ENCODE data around the gene SLC4A4. TPM values are rescaled to one million over a fixed set of nuclear protein-coding genes. Genes with fewer than 3 reads are reported as not detected.

The SLC4A4 gene
- total RNA-seq, 1 donor from 2014 or later: not detected

DNA sequence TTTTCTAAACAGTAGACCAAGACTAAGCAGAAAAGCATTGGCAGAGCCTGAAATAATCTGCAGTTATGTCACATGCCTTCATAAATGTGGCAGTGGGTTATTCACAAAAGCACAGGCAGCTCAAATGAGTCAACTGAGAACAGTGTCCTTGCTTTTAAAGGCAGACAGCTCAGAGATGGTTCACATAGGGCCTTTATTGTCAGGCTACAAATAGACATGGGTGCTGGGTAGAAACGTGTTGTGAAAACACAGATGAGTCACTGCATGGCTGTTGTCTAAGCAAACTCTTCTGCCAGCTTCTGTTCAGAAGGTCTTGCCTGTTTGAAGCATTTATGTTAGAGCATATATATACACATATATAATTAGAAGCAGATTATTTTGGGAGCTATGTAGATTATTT, 118.0 kb downstream of the SLC4A4 start:
- TF ChIP-seq, protein P1, sequence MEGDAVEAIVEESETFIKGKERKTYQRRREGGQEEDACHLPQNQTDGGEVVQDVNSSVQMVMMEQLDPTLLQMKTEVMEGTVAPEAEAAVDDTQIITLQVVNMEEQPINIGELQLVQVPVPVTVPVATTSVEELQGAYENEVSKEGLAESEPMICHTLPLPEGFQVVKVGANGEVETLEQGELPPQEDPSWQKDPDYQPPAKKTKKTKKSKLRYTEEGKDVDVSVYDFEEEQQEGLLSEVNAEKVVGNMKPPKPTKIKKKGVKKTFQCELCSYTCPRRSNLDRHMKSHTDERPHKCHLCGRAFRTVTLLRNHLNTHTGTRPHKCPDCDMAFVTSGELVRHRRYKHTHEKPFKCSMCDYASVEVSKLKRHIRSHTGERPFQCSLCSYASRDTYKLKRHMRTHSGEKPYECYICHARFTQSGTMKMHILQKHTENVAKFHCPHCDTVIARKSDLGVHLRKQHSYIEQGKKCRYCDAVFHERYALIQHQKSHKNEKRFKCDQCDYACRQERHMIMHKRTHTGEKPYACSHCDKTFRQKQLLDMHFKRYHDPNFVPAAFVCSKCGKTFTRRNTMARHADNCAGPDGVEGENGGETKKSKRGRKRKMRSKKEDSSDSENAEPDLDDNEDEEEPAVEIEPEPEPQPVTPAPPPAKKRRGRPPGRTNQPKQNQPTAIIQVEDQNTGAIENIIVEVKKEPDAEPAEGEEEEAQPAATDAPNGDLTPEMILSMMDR (IDR thresholded peaks at IDR 0.05): no peak
- Mint-ChIP-seq H3K9me3 (no peaks in the 10 kb centered on the region), H3K4me3 (no peak overlapping the region), H3K4me1 (no peaks in the 10 kb centered on the region), H3K27me3 (no peaks in the 10 kb centered on the region), H3K36me3 (ENCODE audit: low read depth) (no peaks in the 10 kb centered on the region), H3K27ac (no peak overlapping the region)
- POLR2A ChIA-PET: no interaction called here
- CTCF ChIA-PET: no interaction called here
- DNase-seq: no peak
- ATAC-seq (ENCODE audit: low read depth): no peak
- intact Hi-C loops (cut with micrococcal nuclease): no loop called here

DNA sequence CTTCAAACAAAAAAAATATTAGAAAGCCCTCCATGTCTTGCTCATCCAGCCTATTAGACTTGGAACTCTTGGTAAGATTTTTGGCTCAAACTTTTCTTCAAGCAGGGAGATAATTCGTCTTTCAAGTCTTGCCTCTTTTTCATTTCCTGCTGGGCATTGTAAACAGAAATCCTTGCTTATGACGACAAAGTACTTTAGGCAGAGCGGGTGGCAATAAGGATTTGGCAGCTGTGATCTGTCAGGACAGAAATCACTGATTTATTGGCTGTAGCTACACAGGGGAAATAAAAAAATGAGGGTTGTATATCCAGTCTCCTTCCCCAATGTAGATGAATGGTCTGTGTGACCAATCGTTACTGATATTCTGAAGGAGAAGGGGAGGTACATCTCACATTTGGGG, 121.6 kb downstream of the SLC4A4 start:
- no peak overlapping the region for H3K27ac Mint-ChIP-seq
- H3K36me3 Mint-ChIP-seq (ENCODE audit: low read depth): no peaks in the 10 kb centered on the region
- intact Hi-C loops (cut with micrococcal nuclease): no loop called here
- no peaks in the 10 kb centered on the region for H3K27me3 Mint-ChIP-seq
- ATAC-seq (ENCODE audit: low read depth) (no peak), DNase-seq (no peak)
- no peak overlapping the region for H3K4me3 Mint-ChIP-seq
- H3K9me3 Mint-ChIP-seq: no peaks in the 10 kb centered on the region
- TF ChIP-seq, protein P1 (IDR thresholded peaks at IDR 0.05): no peak
- ChIA-PET POLR2A (no interaction called here), CTCF (no interaction called here)
- no peaks in the 10 kb centered on the region for H3K4me1 Mint-ChIP-seq

DNA sequence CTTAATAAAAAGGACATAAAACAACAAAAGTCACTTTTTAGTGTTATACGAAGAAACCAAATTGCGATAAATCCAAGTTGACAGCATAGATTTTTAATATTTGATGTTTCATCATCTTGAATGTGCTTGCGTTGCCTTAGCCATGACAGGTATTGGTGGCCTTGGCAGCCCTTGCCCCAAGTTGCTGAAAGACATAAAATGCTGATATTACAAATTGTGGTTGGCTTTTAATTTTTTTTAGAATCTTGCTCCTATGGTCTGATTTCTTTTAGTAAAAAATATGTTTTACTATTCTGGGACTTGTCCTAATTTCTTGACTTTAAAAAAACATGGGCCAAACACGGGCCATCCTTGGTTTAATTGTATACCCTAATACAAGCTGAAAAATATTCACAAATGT, 122.6 kb downstream of the SLC4A4 start:
- Mint-ChIP-seq H3K4me1 (no peaks in the 10 kb centered on the region), H3K4me3 (no peak overlapping the region), H3K27ac (no peak overlapping the region), H3K9me3 (no peaks in the 10 kb centered on the region), H3K27me3 (no peaks in the 10 kb centered on the region), H3K36me3 (ENCODE audit: low read depth) (no peaks in the 10 kb centered on the region)
- CTCF ChIA-PET: no interaction called here
- intact Hi-C loops (cut with micrococcal nuclease): no loop called here
- TF ChIP-seq, protein P1 (IDR thresholded peaks at IDR 0.05): no peak
- ATAC-seq (ENCODE audit: low read depth) (no peak), DNase-seq (no peak)
- POLR2A ChIA-PET: no interaction called here

DNA sequence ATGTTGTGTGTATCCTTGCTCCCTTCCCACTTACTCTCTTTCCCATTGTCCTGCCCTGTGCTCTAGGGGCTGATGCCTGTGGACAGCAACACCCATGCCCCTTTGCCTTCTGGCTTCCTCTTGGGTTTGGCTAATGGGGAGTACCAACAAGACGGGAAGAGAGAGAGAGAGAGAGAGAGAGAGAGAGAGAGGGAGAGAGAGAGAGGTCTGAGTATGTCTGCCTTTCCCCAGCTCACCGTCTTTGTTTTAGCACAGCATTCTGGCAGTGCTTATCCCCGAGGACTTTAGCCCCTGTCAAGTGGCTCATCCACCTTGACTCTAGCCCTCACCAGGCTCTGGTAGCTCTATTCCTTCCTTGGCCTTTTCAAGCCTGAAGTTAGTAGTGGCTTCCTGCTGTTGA, 128.0 kb downstream of the SLC4A4 start:
- intact Hi-C loops (cut with micrococcal nuclease): no loop called here
- Mint-ChIP-seq H3K27me3 (no peaks in the 10 kb centered on the region), H3K4me1 (no peaks in the 10 kb centered on the region), H3K36me3 (ENCODE audit: low read depth) (no peaks in the 10 kb centered on the region), H3K27ac (no peak overlapping the region), H3K9me3 (no peaks in the 10 kb centered on the region), H3K4me3 (no peak overlapping the region)
- TF ChIP-seq, protein P1 (IDR thresholded peaks at IDR 0.05): no peak
- CTCF ChIA-PET: no interaction called here
- no peak for ATAC-seq (ENCODE audit: low read depth)
- DNase-seq: no peak
- POLR2A ChIA-PET: no interaction called here

DNA sequence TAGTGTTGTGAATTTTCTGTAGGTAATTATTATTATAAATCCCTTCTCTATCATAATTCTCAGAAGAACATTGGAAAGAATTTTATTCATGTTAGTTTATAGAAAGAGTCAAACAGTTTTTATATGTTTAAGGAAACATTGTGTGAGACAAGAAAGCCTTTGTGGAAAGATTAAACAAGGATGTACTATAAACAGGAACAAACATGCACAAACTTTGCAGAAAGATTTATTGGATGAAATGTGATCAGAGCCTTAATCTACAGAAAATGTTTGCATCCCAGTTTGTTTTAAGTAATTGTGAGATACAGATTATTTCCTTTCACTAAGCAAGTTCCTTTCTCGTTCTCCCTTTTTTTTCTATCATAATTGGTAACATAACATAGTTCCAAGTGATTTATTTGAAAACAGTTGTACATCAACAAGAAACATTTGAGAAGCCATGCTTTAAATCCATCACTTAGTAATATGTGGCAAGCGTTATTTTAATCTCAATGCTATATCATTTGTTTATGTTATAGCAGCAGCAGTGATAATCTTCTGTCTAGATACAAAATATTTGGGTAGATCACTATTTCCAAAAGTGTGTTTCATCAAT, 129.4 kb downstream of the SLC4A4 start:
- intact Hi-C loops (cut with micrococcal nuclease): no loop called here
- TF ChIP-seq, protein P1 (IDR thresholded peaks at IDR 0.05): no peak
- no peaks in the 10 kb centered on the region for H3K36me3 Mint-ChIP-seq (ENCODE audit: low read depth)
- H3K9me3 Mint-ChIP-seq: no peaks in the 10 kb centered on the region
- H3K27ac Mint-ChIP-seq: no peak overlapping the region
- ChIA-PET POLR2A (no interaction called here), CTCF (no interaction called here)
- H3K4me1 Mint-ChIP-seq: no peaks in the 10 kb centered on the region
- DNase-seq (no peak), ATAC-seq (ENCODE audit: low read depth) (no peak)
- H3K4me3 Mint-ChIP-seq: no peak overlapping the region
- no peaks in the 10 kb centered on the region for H3K27me3 Mint-ChIP-seq

Measured in activated B cell treated with CpG ODN at 0.5 μM for 24 hours (primary cell).